Endothelial cell of umbilical vein (primary cell): ENCODE results near the gene UGT1A7. TPM values are rescaled to one million over a fixed set of nuclear protein-coding genes. Genes with fewer than 3 reads are reported as not detected.

ENCODE experiments used
- BruUV-seq: library from RNA; stranded (reverse); fragments of 400-500 nt; replicated peaks from 2 replicates; lab custom pipeline; 2021; lab: Mats Ljungman, UMichigan
- CTCF ChIA-PET: fragments of 300-600, 350-600 bp; sonication (Branson Sonifier 250); formaldehyde crosslinking; loops from one replicate; lab custom pipeline; 2021; ENCODE audit warnings: antibody characterized with exemption, inconsistent platforms; lab: Charles Lee
- POLR2A ChIA-PET: fragments of 300-600, 350-600 bp; sonication (Branson Sonifier 250); formaldehyde crosslinking; loops from one replicate; lab custom pipeline; 2021; ENCODE audit warnings: antibody characterized with exemption, inconsistent platforms; lab: Charles Lee
- DNase-seq: peaks from one replicate; pipeline ENCODE4 v3.0.0-alpha.2; 2011; ENCODE audit warnings: low read depth, low spot score
- FAIRE-seq: peaks from 2 replicates; lab custom pipeline; 2011; peaks lifted over from hg19 to GRCh38; lab: Jason Lieb, UNC
- H2AFZ ChIP-seq: 2 replicates; pipeline ENCODE4 v1.6.0; 2012; ENCODE audit warnings: low read depth, low read length, control low read depth, inconsistent platforms
- H3K27ac ChIP-seq: 2 replicates; pipeline ENCODE4 v1.5.1; 2011; ENCODE audit warnings: low read depth, mild to moderate bottlenecking, control low read depth, low read length, moderate library complexity; ENCODE audit not compliant: insufficient read depth
- H3K27me3 ChIP-seq, 2 experiments: 2 replicates each; pipeline versions ENCODE4 v1.6.0 to v1.6.1; 2011; ENCODE audit warnings: low read length in 2 of 2, mixed read lengths in 1 of 2; ENCODE audit not compliant: control insufficient read depth in 2 of 2, insufficient read depth in 2 of 2
- H3K36me3 ChIP-seq, 2 experiments: 2 replicates in 1 of 2; 3 replicates in 1 of 2; pipeline ENCODE4 v1.5.1; 2011; ENCODE audit warnings: low read length in 2 of 2, mild to moderate bottlenecking in 1 of 2, moderate library complexity in 1 of 2; ENCODE audit not compliant: control insufficient read depth in 2 of 2, insufficient read depth in 2 of 2; ENCODE audit errors: extremely low read depth in 1 of 2
- H3K4me1 ChIP-seq: 3 replicates; pipeline ENCODE4 v1.5.1; 2011; ENCODE audit warnings: mild to moderate bottlenecking, low read length; ENCODE audit not compliant: control insufficient read depth, insufficient read depth; ENCODE audit errors: extremely low read depth
- H3K4me2 ChIP-seq: 2 replicates; pipeline ENCODE4 v1.6.1; 2011; ENCODE audit warnings: low read length, control low read depth, mixed read lengths; ENCODE audit not compliant: insufficient read depth
- H3K4me3 ChIP-seq, 3 experiments: fragments of 200-600 bp in 1 of 3; sonication (generic), shearing (Covaris generic) in 1 of 3; replicated peaks in 1 of 3; 2 replicates each; pipeline ENCODE4 v1.5.1; 2011 to 2016; ENCODE audit warnings: control low read depth in 3 of 3, low read length in 3 of 3, mild to moderate bottlenecking in 2 of 3, inconsistent platforms in 1 of 3, low read depth in 1 of 3, moderate library complexity in 1 of 3; ENCODE audit not compliant: insufficient read depth in 1 of 3
- H3K79me2 ChIP-seq: 2 replicates; pipeline ENCODE4 v1.6.0; 2012; ENCODE audit warnings: low read length, inconsistent platforms; ENCODE audit not compliant: control insufficient read depth, insufficient read depth
- H3K9ac ChIP-seq: replicated peaks from 2 replicates; pipeline ENCODE3; 2011; ENCODE audit warnings: low read length, control low read depth; ENCODE audit not compliant: insufficient read depth; ENCODE audit errors: extremely low read depth
- H3K9me1 ChIP-seq: replicated peaks from 3 replicates; pipeline ENCODE4 v1.6.0; 2011; ENCODE audit warnings: mild to moderate bottlenecking, low read length; ENCODE audit not compliant: control insufficient read depth, insufficient read depth; ENCODE audit errors: extremely low read depth
- H3K9me3 ChIP-seq: replicated peaks from 2 replicates; pipeline ENCODE4 v1.5.1; 2012; ENCODE audit warnings: low read length, inconsistent platforms; ENCODE audit not compliant: control insufficient read depth, insufficient read depth
- H4K20me1 ChIP-seq: replicated peaks from 2 replicates; pipeline ENCODE3; 2011; ENCODE audit warnings: mild to moderate bottlenecking, low read length; ENCODE audit not compliant: control insufficient read depth, insufficient read depth; ENCODE audit errors: extremely low read depth
- EZH2 ChIP-seq: IDR thresholded peaks from 2 replicates; pipeline ENCODE4 v1.6.1; 2012; ENCODE audit warnings: borderline replicate concordance, low read depth, mild to moderate bottlenecking, moderate library complexity, low read length, inconsistent platforms; ENCODE audit not compliant: severe bottlenecking
- FOS ChIP-seq: IDR thresholded peaks from 2 replicates; pipeline ENCODE4 v1.6.1; 2011; ENCODE audit warnings: mild to moderate bottlenecking, low read length, moderate library complexity, borderline replicate concordance; ENCODE audit not compliant: insufficient read depth
- GATA2 ChIP-seq: IDR thresholded peaks from 2 replicates; pipeline ENCODE4 v1.7.0; 2011; ENCODE audit warnings: low read depth, mild to moderate bottlenecking, moderate library complexity, mixed read lengths, low read length; ENCODE audit not compliant: insufficient read length, insufficient read depth
- JUN ChIP-seq: IDR thresholded peaks from 2 replicates; pipeline ENCODE4 v1.6.1; 2011; ENCODE audit warnings: borderline replicate concordance, low read depth; ENCODE audit not compliant: insufficient read length, insufficient read depth
- MYC ChIP-seq: IDR thresholded peaks from one replicate; pipeline ENCODE4 v1.6.1; 2011; ENCODE audit warnings: mild to moderate bottlenecking, low read depth, low read length
- POLR2A ChIP-seq: IDR thresholded peaks from 2 replicates; pipeline ENCODE4 v1.6.1; 2012; ENCODE audit warnings: low read depth, mild to moderate bottlenecking, control low read depth, low read length
- POLR2AphosphoS5 ChIP-seq: IDR thresholded peaks from 2 replicates; pipeline ENCODE4 v1.6.1; 2012; ENCODE audit warnings: low read depth, mild to moderate bottlenecking, control low read depth, low read length, moderate library complexity; ENCODE audit not compliant: insufficient read depth
- dilution Hi-C: fragments of 300-500 bp; cut with MboI; formaldehyde crosslinking; loops from one replicate; pipeline ENCODE4 v1.15.0; 2019; ENCODE audit warnings: low sequenced_read_pairs; ENCODE audit not compliant: extremely low pct_ligation_motif_present
- intact Hi-C: fragments of 100-400 bp; cut with micrococcal nuclease; formaldehyde crosslinking; loops from one replicate; pipeline ENCODE4 v1.10.0; 2022
- polyA plus RNA-seq, 4 experiments: library from polyadenylated mRNA; depleted of rRNA in 3 of 4; stranded (reverse) in 3 of 4; unstranded in 1 of 4; fragments of >200 nt; gene quantifications; 2 replicates each; pipeline versions ENCODE4 v1.2.1 to v1.2.3, GENCODE V29; 2011 to 2012; ENCODE audit warnings: missing spikeins in 1 of 4
- total RNA-seq: library from RNA; stranded (reverse); gene quantifications from 2 replicates; pipeline ENCODE4 v1.2.3, GENCODE V29; 2021
- TF ChIP-seq, protein P1 (sequence below), 2 donors: IDR thresholded peaks; 1 replicate in 1 of 2; 2 replicates in 1 of 2; pipeline ENCODE4 v1.5.1; 2011; ENCODE audit warnings: low read length in 2 of 2, mild to moderate bottlenecking in 2 of 2, moderate library complexity in 2 of 2, control low read depth in 1 of 2, inconsistent platforms in 1 of 2, low read depth in 1 of 2; ENCODE audit not compliant: insufficient read depth in 1 of 2; ENCODE audit errors: extremely low read depth in 1 of 2

UGT1A7 gene
- total and polyA plus RNA-seq, 2 donors (not counting 3 experiments of a cell fraction or from before 2014, with no cell fraction given): not detected

DNA sequence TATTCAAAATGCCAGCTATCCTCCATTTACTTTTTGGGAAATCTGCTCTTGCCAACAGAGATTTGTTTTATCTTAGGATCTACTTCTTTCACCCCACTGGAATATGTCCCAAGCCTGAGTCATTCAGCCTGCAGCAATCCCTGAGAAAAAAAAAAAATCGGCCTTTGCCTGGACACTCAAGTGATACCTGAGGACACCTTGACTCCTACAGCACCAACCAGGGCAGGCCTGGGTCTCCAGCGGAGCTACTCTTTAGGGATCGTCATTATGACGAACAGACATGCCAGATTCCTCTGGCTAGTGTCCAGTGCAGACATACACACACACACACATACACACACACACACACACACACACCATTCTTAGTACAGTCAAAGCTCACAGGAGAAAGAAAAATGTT is 8.7 kb downstream of the UGT1A7 start:
- no TSS peak for BruUV-seq
- Histone ChIP-seq H3K27me3 (no peaks in the 10 kb centered on the region), H3K9me1 (no peaks in the 10 kb centered on the region), H3K4me1 (peaks cover 17% of the 10 kb centered on the region), H3K79me2 (no peaks in the 10 kb centered on the region), H3K27ac (no peak overlapping the region), H4K20me1 (no peaks in the 10 kb centered on the region), H3K36me3 (no peaks in the 10 kb centered on the region), H3K9ac (no peak overlapping the region), H3K4me3 (no peak overlapping the region), H3K4me2 (no peak overlapping the region), H3K9me3 (no peaks in the 10 kb centered on the region), H2AFZ (no peak overlapping the region)
- dilution Hi-C loops (no loop called here), intact Hi-C loops (no loop called here)
- ChIA-PET POLR2A (no interaction called here), CTCF (interaction anchor here (1.5 kb wide), 1 partner anchor 21 kb away, joined by 4 read pairs; no protein-coding TSS in a partner anchor)
- TF ChIP-seq JUN: no peak
- TF ChIP-seq MYC: no peak
- TF ChIP-seq, protein P1, sequence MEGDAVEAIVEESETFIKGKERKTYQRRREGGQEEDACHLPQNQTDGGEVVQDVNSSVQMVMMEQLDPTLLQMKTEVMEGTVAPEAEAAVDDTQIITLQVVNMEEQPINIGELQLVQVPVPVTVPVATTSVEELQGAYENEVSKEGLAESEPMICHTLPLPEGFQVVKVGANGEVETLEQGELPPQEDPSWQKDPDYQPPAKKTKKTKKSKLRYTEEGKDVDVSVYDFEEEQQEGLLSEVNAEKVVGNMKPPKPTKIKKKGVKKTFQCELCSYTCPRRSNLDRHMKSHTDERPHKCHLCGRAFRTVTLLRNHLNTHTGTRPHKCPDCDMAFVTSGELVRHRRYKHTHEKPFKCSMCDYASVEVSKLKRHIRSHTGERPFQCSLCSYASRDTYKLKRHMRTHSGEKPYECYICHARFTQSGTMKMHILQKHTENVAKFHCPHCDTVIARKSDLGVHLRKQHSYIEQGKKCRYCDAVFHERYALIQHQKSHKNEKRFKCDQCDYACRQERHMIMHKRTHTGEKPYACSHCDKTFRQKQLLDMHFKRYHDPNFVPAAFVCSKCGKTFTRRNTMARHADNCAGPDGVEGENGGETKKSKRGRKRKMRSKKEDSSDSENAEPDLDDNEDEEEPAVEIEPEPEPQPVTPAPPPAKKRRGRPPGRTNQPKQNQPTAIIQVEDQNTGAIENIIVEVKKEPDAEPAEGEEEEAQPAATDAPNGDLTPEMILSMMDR (IDR thresholded peaks at IDR 0.05; ENCODE audit: extremely low read depth in 1 of 2, insufficient read depth in 1 of 2, low read depth in 1 of 2, low read length in 2 of 2): no peak
- TF ChIP-seq POLR2A: no peak
- TF ChIP-seq FOS: no peak
- TF ChIP-seq EZH2: no peak
- no peak for TF ChIP-seq GATA2
- no peak for TF ChIP-seq POLR2AphosphoS5
- DNase-seq: peak; percentile 45
- no peak for FAIRE-seq
